OCI-LY1 (cell line): ENCODE results near the gene CTTNBP2.

ENCODE experiments used
- H2AFZ ChIP-seq: fragments of 200-600 bp; sonication (generic), shearing (Covaris generic); 2 replicates; pipeline ENCODE4 v1.6.0; 2014; ENCODE audit warnings: antibody characterized with exemption, mild to moderate bottlenecking, low read length
- H3F3A ChIP-seq: fragments of 200-600 bp; sonication (generic), shearing (Covaris generic); 2 replicates; pipeline ENCODE4 v1.6.0; 2014; ENCODE audit warnings: mild to moderate bottlenecking, antibody characterized with exemption, low read length, moderate library complexity; ENCODE audit not compliant: insufficient read depth
- H3K27ac ChIP-seq: fragments of 200-600 bp; sonication (generic); 2 replicates; pipeline ENCODE4 v1.5.1; 2014; ENCODE audit warnings: low read length, mixed run types, mild to moderate bottlenecking, low read depth; ENCODE audit not compliant: poor library complexity, severe bottlenecking
- H3K27me3 ChIP-seq: fragments of 200-600 bp; sonication (generic); 2 replicates; pipeline ENCODE4 v1.6.0; 2014; ENCODE audit warnings: antibody characterized with exemption, mild to moderate bottlenecking, low read length, moderate library complexity; ENCODE audit not compliant: insufficient read depth
- H3K36me3 ChIP-seq: fragments of 200-600 bp; sonication (generic); 2 replicates; pipeline ENCODE4 v1.6.1; 2014; ENCODE audit warnings: mild to moderate bottlenecking, antibody characterized with exemption, low read length, moderate library complexity, mixed read lengths; ENCODE audit not compliant: insufficient read depth
- H3K4me1 ChIP-seq: fragments of 200-600 bp; sonication (generic); 2 replicates; pipeline ENCODE4 v1.5.1; 2014; ENCODE audit warnings: mild to moderate bottlenecking, low read length, moderate library complexity; ENCODE audit not compliant: insufficient read depth, severe bottlenecking
- H3K4me2 ChIP-seq: fragments of 200-600 bp; sonication (generic), shearing (Covaris generic); 2 replicates; pipeline ENCODE4 v1.6.1; 2014; ENCODE audit warnings: low read length
- H3K4me3 ChIP-seq: fragments of 200-600 bp; sonication (generic); 2 replicates; pipeline ENCODE4 v1.5.1; 2014; ENCODE audit warnings: low read length, low read depth, mild to moderate bottlenecking, mixed read lengths; ENCODE audit not compliant: poor library complexity, severe bottlenecking
- H3K79me2 ChIP-seq: fragments of 200-600 bp; shearing (Covaris generic); 2 replicates; pipeline ENCODE4 v1.6.1; 2016; ENCODE audit warnings: mixed run types, low read length, mixed read lengths; ENCODE audit not compliant: insufficient read depth
- H3K9ac ChIP-seq: fragments of 200-600 bp; sonication (generic), shearing (Covaris generic); 2 replicates; pipeline ENCODE4 v1.6.1; 2014; ENCODE audit warnings: mild to moderate bottlenecking, low read length, mixed read lengths
- H3K9me2 ChIP-seq: fragments of 200-600 bp; sonication (generic), shearing (Covaris generic); 2 replicates; pipeline ENCODE4 v1.6.1; 2014; ENCODE audit warnings: low read depth, mild to moderate bottlenecking, low read length, mixed read lengths
- H3K9me3 ChIP-seq: fragments of 200-600 bp; shearing (Covaris generic); 2 replicates; pipeline ENCODE4 v1.6.1; 2014; ENCODE audit warnings: low read length, mixed read lengths
- H4K20me1 ChIP-seq: fragments of 200-600 bp; sonication (generic), shearing (Covaris generic); 2 replicates; pipeline ENCODE4 v1.6.0; 2016; ENCODE audit warnings: mild to moderate bottlenecking, low read length; ENCODE audit not compliant: insufficient read depth
- CTCF ChIP-seq: fragments of 200-600 bp; sonication (generic), shearing (Covaris generic); IDR thresholded peaks from 2 replicates; pipeline ENCODE4 v1.5.1; 2017; ENCODE audit warnings: mild to moderate bottlenecking, antibody characterized with exemption, low read length, moderate library complexity, mixed read lengths
- EZH2 ChIP-seq: fragments of 200-600 bp; sonication (generic), shearing (Covaris generic); IDR thresholded peaks from 2 replicates; pipeline ENCODE4 v1.8.0; 2017; ENCODE audit warnings: borderline replicate concordance, mixed run types, mild to moderate bottlenecking, antibody characterized with exemption, low read length, moderate library complexity, mixed read lengths

Gene CTTNBP2

GRCh38 chr7:117785431-117785830, 87.8 kb downstream of the CTTNBP2 start:
- Histone ChIP-seq H3K79me2 (no peaks in the 10 kb centered on the region), H3K4me1 (no peaks in the 10 kb centered on the region), H2AFZ (no peak overlapping the region), H3K36me3 (no peaks in the 10 kb centered on the region), H3K27me3 (no peaks in the 10 kb centered on the region), H3K27ac (no peak overlapping the region), H3K4me2 (no peak overlapping the region), H4K20me1 (peaks cover 3% of the 10 kb centered on the region; the same call in 1 of the 2 replicates), H3K9me3 (no peaks in the 10 kb centered on the region), H3K9me2 (peaks cover 4% of the 10 kb centered on the region; the same call in 1 of the 2 replicates), H3K9ac (no peak overlapping the region), H3K4me3 (no peak overlapping the region), H3F3A (no peaks in the 10 kb centered on the region)
- no peak for TF ChIP-seq CTCF
- no peak for TF ChIP-seq EZH2

- Histone ChIP-seq H3F3A (no peaks in the 10 kb centered on the region), H3K9me2 (peaks cover 4% of the 10 kb centered on the region; the same call in 1 of the 2 replicates), H3K27me3 (no peaks in the 10 kb centered on the region), H3K36me3 (no peaks in the 10 kb centered on the region), H3K9me3 (no peaks in the 10 kb centered on the region), H3K27ac (no peak overlapping the region), H3K4me1 (no peaks in the 10 kb centered on the region), H3K4me3 (no peak overlapping the region), H2AFZ (no peak overlapping the region), H3K79me2 (no peaks in the 10 kb centered on the region), H4K20me1 (peaks cover 3% of the 10 kb centered on the region; the same call in 1 of the 2 replicates), H3K4me2 (no peak overlapping the region), H3K9ac (no peak overlapping the region)
- no peak for TF ChIP-seq CTCF
- TF ChIP-seq EZH2, result no peak
Measured at GRCh38 chr7:117784315-117784714, 88.9 kb downstream of the CTTNBP2 start.

- Histone ChIP-seq H3F3A (no peaks in the 10 kb centered on the region), H3K36me3 (no peaks in the 10 kb centered on the region), H3K4me3 (no peak overlapping the region), H4K20me1 (peaks cover 3% of the 10 kb centered on the region; the same call in 1 of the 2 replicates), H3K4me1 (no peaks in the 10 kb centered on the region), H3K27ac (no peak overlapping the region), H3K79me2 (no peaks in the 10 kb centered on the region), H3K9me3 (no peaks in the 10 kb centered on the region), H2AFZ (no peak overlapping the region), H3K9ac (no peak overlapping the region), H3K27me3 (no peaks in the 10 kb centered on the region), H3K9me2 (peaks cover 4% of the 10 kb centered on the region; the same call in 1 of the 2 replicates), H3K4me2 (no peak overlapping the region)
- TF ChIP-seq CTCF (no peak), EZH2 (no peak)
Measured at GRCh38 chr7:117782761-117783160, 90.5 kb downstream of the CTTNBP2 start.
